ENCODE measurements around the gene MMADHC. TPM values are rescaled to one million over a fixed set of nuclear protein-coding genes. Genes with fewer than 3 reads are reported as not detected.
A peak's percentile ranks its signal among the peaks of the same experiment; 100 is the strongest.

MMADHC gene
- total and polyA plus RNA-seq, 9 donors, result 67.0 to 81.0 (median 73.5) TPM

GRCh38 chr2:149597668-149598326 lies 10.2 kb upstream of the MMADHC start:
- Histone ChIP-seq H3K36me3 (no peaks in the 10 kb centered on the region), H3K4me1 (ENCODE audit: insufficient read depth) (peaks cover 3% of the 10 kb centered on the region), H3K27ac (no peak overlapping the region), H3K27me3 (no peaks in the 10 kb centered on the region), H3K9me3 (no peaks in the 10 kb centered on the region), H3K4me3 (no peak overlapping the region)
- no peak for TF ChIP-seq POLR2A (IDR thresholded peaks at IDR 0.05)
- peak; percentile 44 to 72 (median 57) for TF ChIP-seq CTCF (IDR thresholded peaks at IDR 0.05)
- no peak for TF ChIP-seq EP300 (IDR thresholded peaks at IDR 0.05)
- DNase-seq, result peak in 4 of 5 donors; percentile 9 to 39 (median 18)
- WGBS, 3 donors, result 13 to 17% (median 14%) methylated on average over 13 of the region's 13 CpGs
- intact Hi-C loops (cut with DNase I), result loop anchor here (5.0 to 10.0 kb wide), 4 partner anchors 887 to 1647 kb away; partner anchors contain the start of gene RND3 (in 1 of the 4)

- Histone ChIP-seq H3K4me1 (ENCODE audit: insufficient read depth) (peaks cover 3% of the 10 kb centered on the region), H3K4me3 (no peak overlapping the region), H3K36me3 (no peaks in the 10 kb centered on the region), H3K27me3 (no peaks in the 10 kb centered on the region), H3K9me3 (no peaks in the 10 kb centered on the region), H3K27ac (no peak overlapping the region)
- TF ChIP-seq POLR2A (IDR thresholded peaks at IDR 0.05) (no peak), EP300 (IDR thresholded peaks at IDR 0.05) (no peak), CTCF (IDR thresholded peaks at IDR 0.05) (no peak)
- DNase-seq, result no peak
- intact Hi-C loops (cut with DNase I), result loop anchor here (5.0 to 10.0 kb wide), 4 partner anchors 888 to 1648 kb away; partner anchors contain the start of gene RND3 (in 1 of the 4)
- WGBS, 3 donors, result 42 to 44% (median 44%) methylated on average over 7 of the region's 7 CpGs
Measured at GRCh38 chr2:149597050-149597667, 9.6 kb upstream of the MMADHC start.

GRCh38 chr2:149596471-149596870 lies 8.9 kb upstream of the MMADHC start:
- no peak for DNase-seq
- Histone ChIP-seq H3K4me3 (no peak overlapping the region), H3K9me3 (no peaks in the 10 kb centered on the region), H3K27me3 (no peaks in the 10 kb centered on the region), H3K36me3 (no peaks in the 10 kb centered on the region), H3K4me1 (ENCODE audit: insufficient read depth) (peaks cover 3% of the 10 kb centered on the region), H3K27ac (no peak overlapping the region)
- 91 to 96% (median 94%) methylated on average over 7 of the region's 7 CpGs for WGBS, 3 donors
- intact Hi-C loops (cut with DNase I), result loop anchor here (5.0 to 10.0 kb wide), 4 partner anchors 888 to 1648 kb away; partner anchors contain the start of gene RND3 (in 1 of the 4)
- TF ChIP-seq EP300 (IDR thresholded peaks at IDR 0.05), result no peak
- no peak for TF ChIP-seq POLR2A (IDR thresholded peaks at IDR 0.05)
- no peak for TF ChIP-seq CTCF (IDR thresholded peaks at IDR 0.05)

GRCh38 chr2:149595056-149595963 lies 7.7 kb upstream of the MMADHC start:
- 88 to 97% (median 94%) methylated on average over 1 of the region's 1 CpG for WGBS, 3 donors

More at GRCh38 chr2:149595056-149595963, 7.7 kb upstream of the MMADHC start:
- Histone ChIP-seq H3K4me3 (no peak overlapping the region), H3K36me3 (no peaks in the 10 kb centered on the region), H3K9me3 (no peaks in the 10 kb centered on the region), H3K4me1 (ENCODE audit: insufficient read depth) (peaks cover 3% of the 10 kb centered on the region), H3K27ac (no peak overlapping the region), H3K27me3 (no peaks in the 10 kb centered on the region)
- no peak for TF ChIP-seq EP300 (IDR thresholded peaks at IDR 0.05)
- TF ChIP-seq POLR2A (IDR thresholded peaks at IDR 0.05), result no peak
- no peak for TF ChIP-seq CTCF (IDR thresholded peaks at IDR 0.05)
- no peak for DNase-seq
- intact Hi-C loops (cut with DNase I), result loop anchor here (5.0 to 10.0 kb wide), 4 partner anchors 889 to 1649 kb away; partner anchors contain the start of gene RND3 (in 1 of the 4)
